Thyroid gland (tissue), 4 donors: Measurements from ENCODE around the gene CLEC14A. TPM values are rescaled to one million over a fixed set of nuclear protein-coding genes. Genes with fewer than 3 reads are reported as not detected.

Experiments
- DNase-seq, 2 donors: peaks; one replicate each; pipeline ENCODE4 v3.0.0-alpha.2; 2019
- H3K27ac ChIP-seq, 3 donors: fragments of 200-600 bp; sonication (generic); 1 replicate in 2 of 3; 2 replicates in 1 of 3; pipeline ENCODE4 v1.5.1; 2016 to 2019; ENCODE audit warnings: mild to moderate bottlenecking in 1 of 3, moderate library complexity in 1 of 3
- H3K27me3 ChIP-seq: fragments of 200-600 bp; sonication (generic); one replicate; pipeline ENCODE4 v1.5.1; 2019
- H3K36me3 ChIP-seq, 2 donors: fragments of 200-600 bp; sonication (generic); one replicate each; pipeline ENCODE4 v1.5.1; 2016 to 2019
- H3K4me1 ChIP-seq, 2 donors: fragments of 200-600 bp; sonication (generic); one replicate each; pipeline ENCODE4 v1.5.1; 2017 to 2019
- H3K4me3 ChIP-seq, 3 donors: fragments of 200-600 bp; sonication (generic); replicated peaks in 1 of 3; 1 replicate in 2 of 3; 2 replicates in 1 of 3; pipeline ENCODE4 v1.5.1; 2016; ENCODE audit warnings: mild to moderate bottlenecking in 1 of 3
- H3K9me3 ChIP-seq: fragments of 200-600 bp; sonication (generic); one replicate; pipeline ENCODE4 v1.5.1; 2017
- POLR2A ChIP-seq, 2 donors: fragments of 450-650 bp; IDR thresholded peaks; one replicate each; pipeline ENCODE4 v1.6.1; 2017; ENCODE audit warnings: antibody characterized with exemption in 2 of 2, mild to moderate bottlenecking in 2 of 2, moderate library complexity in 1 of 2
- WGBS, 2 donors: methylation state at CpG; one replicate each; pipeline ENCODE4 v1.1.5; 2017; 5-methylcytosine and 5-hydroxymethylcytosine counted together
- intact Hi-C: fragments of 100-400 bp; cut with DNase I; formaldehyde crosslinking; loops from one replicate; pipeline ENCODE4 v1.15.1; 2023
- total RNA-seq, 4 donors: library from RNA; depleted of rRNA; stranded (reverse); fragments of >200 nt; gene quantifications; one replicate each; pipeline ENCODE4 v1.2.3, GENCODE V29; 2016
- TF ChIP-seq, protein P1 (sequence below), 6 experiments: fragments of 200-600 bp in 3 of 6; fragments of 450-650 bp in 3 of 6; sonication (generic) in 3 of 6; IDR thresholded peaks; one replicate each; pipeline ENCODE4 v1.5.1; 2016 to 2019; ENCODE audit warnings: antibody characterized with exemption in 6 of 6, mild to moderate bottlenecking in 2 of 6, inconsistent platforms in 1 of 6, moderate library complexity in 1 of 6

Gene CLEC14A
- total RNA-seq, 4 donors from 2014 or later, result 15.5 to 44.5 (median 23.4) TPM

DNA sequence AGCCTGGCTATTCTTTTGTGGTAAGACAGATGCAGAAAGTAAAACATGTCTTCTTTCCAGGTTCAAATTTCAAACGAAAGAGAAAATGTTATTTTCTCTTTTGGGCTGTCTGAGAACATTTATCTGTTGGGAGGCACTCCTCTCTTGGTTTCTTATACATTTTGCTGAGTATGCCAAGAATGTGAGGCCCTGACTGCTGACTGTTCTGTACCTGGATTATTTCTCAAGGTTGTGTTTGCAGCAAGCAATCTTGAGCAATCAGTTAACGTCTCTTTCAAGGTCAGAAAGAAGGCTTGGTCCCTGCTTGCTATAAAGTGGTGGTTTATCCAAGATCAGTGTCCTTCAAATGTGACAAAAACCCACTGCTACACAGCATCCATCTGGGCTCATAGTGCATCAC is 38.3 kb downstream of the CLEC14A start:
- Histone ChIP-seq H3K4me3 (no peak overlapping the region), H3K9me3 (no peaks in the 10 kb centered on the region), H3K27ac (no peak overlapping the region), H3K4me1 (no peaks in the 10 kb centered on the region), H3K36me3 (no peaks in the 10 kb centered on the region), H3K27me3 (no peaks in the 10 kb centered on the region)
- no peak for DNase-seq
- intact Hi-C loops, result no loop called here
- TF ChIP-seq POLR2A (IDR thresholded peaks at IDR 0.05), result no peak
- TF ChIP-seq, protein P1, sequence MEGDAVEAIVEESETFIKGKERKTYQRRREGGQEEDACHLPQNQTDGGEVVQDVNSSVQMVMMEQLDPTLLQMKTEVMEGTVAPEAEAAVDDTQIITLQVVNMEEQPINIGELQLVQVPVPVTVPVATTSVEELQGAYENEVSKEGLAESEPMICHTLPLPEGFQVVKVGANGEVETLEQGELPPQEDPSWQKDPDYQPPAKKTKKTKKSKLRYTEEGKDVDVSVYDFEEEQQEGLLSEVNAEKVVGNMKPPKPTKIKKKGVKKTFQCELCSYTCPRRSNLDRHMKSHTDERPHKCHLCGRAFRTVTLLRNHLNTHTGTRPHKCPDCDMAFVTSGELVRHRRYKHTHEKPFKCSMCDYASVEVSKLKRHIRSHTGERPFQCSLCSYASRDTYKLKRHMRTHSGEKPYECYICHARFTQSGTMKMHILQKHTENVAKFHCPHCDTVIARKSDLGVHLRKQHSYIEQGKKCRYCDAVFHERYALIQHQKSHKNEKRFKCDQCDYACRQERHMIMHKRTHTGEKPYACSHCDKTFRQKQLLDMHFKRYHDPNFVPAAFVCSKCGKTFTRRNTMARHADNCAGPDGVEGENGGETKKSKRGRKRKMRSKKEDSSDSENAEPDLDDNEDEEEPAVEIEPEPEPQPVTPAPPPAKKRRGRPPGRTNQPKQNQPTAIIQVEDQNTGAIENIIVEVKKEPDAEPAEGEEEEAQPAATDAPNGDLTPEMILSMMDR (IDR thresholded peaks at IDR 0.05), result no peak
- 57 to 67% methylated on average over 2 of the region's 2 CpGs for WGBS, 2 donors

- no peak overlapping the region for H3K4me3 ChIP-seq
- no peaks in the 10 kb centered on the region for H3K36me3 ChIP-seq
- intact Hi-C loops, result no loop called here
- 88 to 91% methylated on average over 2 of the region's 2 CpGs for WGBS, 2 donors
- no peaks in the 10 kb centered on the region for H3K9me3 ChIP-seq
- DNase-seq, result no peak
- no peak overlapping the region for H3K27ac ChIP-seq
- H3K27me3 ChIP-seq, result no peaks in the 10 kb centered on the region
- no peak for TF ChIP-seq POLR2A (IDR thresholded peaks at IDR 0.05)
- TF ChIP-seq, protein P1 (IDR thresholded peaks at IDR 0.05), result no peak
- H3K4me1 ChIP-seq, result peaks cover 10 to 18% of the 10 kb centered on the region in 2 donors
Measured at GRCh38 chr14:38213001-38213400, 42.9 kb downstream of the CLEC14A start.

GRCh38 chr14:38212111-38212510 is 43.8 kb downstream of the CLEC14A start:
- no peak for TF ChIP-seq POLR2A (IDR thresholded peaks at IDR 0.05)
- TF ChIP-seq, protein P1 (IDR thresholded peaks at IDR 0.05), result no peak
- H3K36me3 ChIP-seq, result no peaks in the 10 kb centered on the region
- no peaks in the 10 kb centered on the region for H3K27me3 ChIP-seq
- no peaks in the 10 kb centered on the region for H3K9me3 ChIP-seq
- H3K4me1 ChIP-seq, result peaks cover 12 to 18% of the 10 kb centered on the region in 2 donors
- intact Hi-C loops, result no loop called here
- DNase-seq, result no peak
- H3K27ac ChIP-seq, result no peak overlapping the region
- H3K4me3 ChIP-seq, result no peak overlapping the region

DNA sequence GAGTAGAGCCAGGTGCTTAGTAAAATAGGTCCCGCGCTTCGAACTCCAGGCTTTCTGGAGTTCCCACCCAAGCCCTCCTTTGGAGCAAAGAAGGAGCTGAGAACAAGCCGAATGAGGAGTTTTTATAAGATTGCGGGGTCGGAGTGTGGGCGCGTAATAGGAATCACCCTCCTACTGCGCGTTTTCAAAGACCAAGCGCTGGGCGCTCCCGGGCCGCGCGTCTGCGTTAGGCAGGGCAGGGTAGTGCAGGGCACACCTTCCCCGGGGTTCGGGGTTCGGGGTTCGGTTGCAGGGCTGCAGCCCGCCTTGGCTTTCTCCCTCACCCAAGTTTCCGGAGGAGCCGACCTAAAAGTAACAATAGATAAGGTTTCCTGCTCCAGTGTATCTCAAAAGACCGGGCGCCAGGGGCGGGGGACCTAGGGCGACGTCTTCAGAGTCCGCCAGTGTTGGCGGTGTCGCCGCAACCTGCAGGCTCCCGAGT is 44.6 kb downstream of the CLEC14A start:
- H3K9me3 ChIP-seq, result no peaks in the 10 kb centered on the region
- H3K27ac ChIP-seq, result no peak overlapping the region
- H3K36me3 ChIP-seq, result no peaks in the 10 kb centered on the region
- WGBS, 2 donors, result 6 to 7% methylated on average over 29 to 33 of the region's 34 CpGs
- H3K27me3 ChIP-seq, result no peaks in the 10 kb centered on the region
- H3K4me3 ChIP-seq, result peak overlapping the region in 1 of 3 donors; percentile 20
- intact Hi-C loops, result no loop called here
- DNase-seq, result no peak
- TF ChIP-seq, protein P1 (IDR thresholded peaks at IDR 0.05), result no peak
- TF ChIP-seq POLR2A (IDR thresholded peaks at IDR 0.05), result no peak
- H3K4me1 ChIP-seq, result peaks cover 12 to 18% of the 10 kb centered on the region in 2 donors

DNA sequence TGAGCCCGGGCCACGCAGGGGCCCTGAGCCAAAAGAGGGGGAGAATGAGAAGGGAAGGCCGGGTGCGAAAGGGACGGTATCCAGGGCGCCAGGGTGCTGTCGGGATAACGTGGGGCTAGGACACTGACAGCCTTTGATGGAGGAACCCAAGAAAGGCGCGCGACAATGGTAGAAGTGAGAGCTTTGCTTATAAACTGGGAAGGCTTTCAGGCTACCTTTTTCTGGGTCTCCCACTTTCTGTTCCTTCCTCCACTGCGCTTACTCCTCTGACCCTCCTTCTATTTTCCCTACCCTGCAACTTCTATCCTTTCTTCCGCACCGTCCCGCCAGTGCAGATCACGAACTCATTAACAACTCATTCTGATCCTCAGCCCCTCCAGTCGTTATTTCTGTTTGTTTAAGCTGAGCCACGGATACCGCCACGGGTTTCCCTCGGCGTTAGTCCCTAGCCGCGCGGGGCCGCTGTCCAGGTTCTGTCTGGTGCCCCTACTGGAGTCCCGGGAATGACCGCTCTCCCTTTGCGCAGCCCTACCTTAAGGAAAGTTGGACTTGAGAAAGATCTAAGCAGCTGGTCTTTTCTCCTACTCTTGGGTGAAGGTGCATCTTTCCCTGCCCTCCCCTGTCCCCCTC is 45.2 kb downstream of the CLEC14A start:
- peak overlapping the region in 1 of 3 donors; percentile 20 for H3K4me3 ChIP-seq
- no peaks in the 10 kb centered on the region for H3K36me3 ChIP-seq
- H3K9me3 ChIP-seq, result no peaks in the 10 kb centered on the region
- WGBS, 2 donors, result 4 to 5% methylated on average over 29 of the region's 29 CpGs
- intact Hi-C loops, result no loop called here
- TF ChIP-seq POLR2A (IDR thresholded peaks at IDR 0.05), result no peak
- TF ChIP-seq, protein P1 (IDR thresholded peaks at IDR 0.05), result no peak
- H3K27me3 ChIP-seq, result no peaks in the 10 kb centered on the region
- peak; percentile 7 to 13 for DNase-seq
- peaks cover 12 to 18% of the 10 kb centered on the region in 2 donors for H3K4me1 ChIP-seq
- no peak overlapping the region for H3K27ac ChIP-seq
